Measurements from ENCODE around the gene KCNG2. TPM values are rescaled to one million over a fixed set of nuclear protein-coding genes. Genes with fewer than 3 reads are reported as not detected.

The KCNG2 gene
- total RNA-seq, 2 experiments from 2014 or later: not detected

DNA sequence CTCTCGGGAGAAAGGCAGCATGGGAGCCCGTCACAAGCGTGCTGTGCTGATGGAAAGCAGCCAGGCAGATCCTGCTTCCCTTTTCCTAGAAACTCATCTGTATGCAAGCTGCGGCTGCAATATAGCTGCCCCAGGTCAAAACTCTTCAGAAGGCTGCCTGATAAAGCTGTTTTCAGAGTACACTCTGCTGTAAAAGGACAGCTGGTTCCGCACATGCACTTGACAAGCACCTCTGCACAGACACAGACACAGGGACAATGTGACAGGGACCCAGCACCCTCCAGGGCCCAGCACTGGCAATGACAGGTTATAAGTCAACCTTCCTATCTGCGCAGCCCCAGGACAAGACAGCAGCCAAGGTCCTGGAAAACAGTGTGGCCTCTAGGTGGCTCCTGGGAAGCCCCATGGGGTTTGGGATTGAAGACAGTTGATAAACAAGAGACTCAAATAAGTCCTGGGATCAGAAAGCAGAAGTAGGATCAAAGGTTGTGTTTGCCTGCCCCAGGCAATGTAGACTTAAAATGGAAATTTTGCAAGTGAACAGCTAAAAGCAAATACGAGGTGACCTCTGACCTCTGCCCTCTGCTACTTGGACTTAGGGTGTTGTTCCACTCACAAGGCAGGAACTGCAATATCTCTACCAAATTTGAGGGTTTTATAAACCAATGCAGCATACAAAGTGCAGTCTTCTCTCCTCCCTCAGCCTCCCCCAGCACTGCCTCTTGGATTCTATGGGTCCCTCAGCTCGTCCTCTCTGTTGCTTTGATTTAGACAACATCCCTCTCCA is 136.8 kb downstream of the KCNG2 start:
- H3K9me3 Mint-ChIP-seq: peaks cover 47% of the 10 kb centered on the region
- no peaks in the 10 kb centered on the region for H3K4me1 Mint-ChIP-seq (ENCODE audit: low read depth)
- H3K36me3 Mint-ChIP-seq (ENCODE audit: low read depth): peaks cover 89% of the 10 kb centered on the region
- ATAC-seq: no peak
- TF ChIP-seq CTCF (IDR thresholded peaks at IDR 0.05): no peak
- CTCF ChIA-PET: no interaction called here
- intact Hi-C loops (cut with micrococcal nuclease): no loop called here
- no peak overlapping the region for H3K27ac Mint-ChIP-seq
- POLR2A ChIA-PET: no interaction called here
- no peaks in the 10 kb centered on the region for H3K27me3 Mint-ChIP-seq
- DNase-seq: no peak
- no peak overlapping the region for H3K4me3 Mint-ChIP-seq

GRCh38 chr18:79935098-79935480 is 137.4 kb downstream of the KCNG2 start:
- Mint-ChIP-seq H3K27ac (no peak overlapping the region), H3K4me1 (ENCODE audit: low read depth) (no peaks in the 10 kb centered on the region), H3K4me3 (no peak overlapping the region), H3K36me3 (ENCODE audit: low read depth) (peaks cover 89% of the 10 kb centered on the region), H3K27me3 (no peaks in the 10 kb centered on the region), H3K9me3 (peaks cover 41% of the 10 kb centered on the region)
- DNase-seq (no peak), ATAC-seq (no peak)
- CTCF ChIA-PET: interaction anchor here (0.6 kb wide), 1 partner anchor 43 kb away, joined by 3 read pairs; no protein-coding TSS in a partner anchor
- no peak for TF ChIP-seq CTCF (IDR thresholded peaks at IDR 0.05)
- intact Hi-C loops (cut with micrococcal nuclease): no loop called here
- POLR2A ChIA-PET: no interaction called here

DNA sequence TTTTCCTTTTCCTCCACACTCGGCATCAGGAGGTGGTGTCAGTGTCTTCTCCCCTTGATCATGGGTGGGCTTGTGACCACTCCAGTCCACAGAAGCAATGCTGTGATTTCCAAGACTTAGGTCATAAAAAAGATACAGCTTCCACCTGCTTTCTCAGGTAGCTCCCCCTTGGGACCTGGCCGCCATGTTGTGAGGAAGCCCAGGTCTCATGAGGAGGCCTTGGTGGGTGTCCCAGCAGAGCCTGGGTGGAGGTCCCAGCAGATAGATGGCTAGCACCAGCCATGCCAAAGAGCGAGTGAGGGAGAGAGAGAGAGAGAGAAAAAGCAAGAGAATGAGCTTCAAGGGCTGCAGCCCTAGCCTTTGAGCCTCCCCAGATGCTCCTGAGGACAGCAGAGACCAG is 137.8 kb downstream of the KCNG2 start:
- peaks cover 86% of the 10 kb centered on the region for H3K36me3 Mint-ChIP-seq (ENCODE audit: low read depth)
- ATAC-seq (no peak), DNase-seq (no peak)
- H3K9me3 Mint-ChIP-seq: peaks cover 40% of the 10 kb centered on the region
- H3K4me1 Mint-ChIP-seq (ENCODE audit: low read depth): no peaks in the 10 kb centered on the region
- no peaks in the 10 kb centered on the region for H3K27me3 Mint-ChIP-seq
- ChIA-PET POLR2A (no interaction called here), CTCF (interaction anchor here (0.6 kb wide), 1 partner anchor 43 kb away, joined by 3 read pairs; no protein-coding TSS in a partner anchor)
- no peak overlapping the region for H3K27ac Mint-ChIP-seq
- intact Hi-C loops (cut with micrococcal nuclease): no loop called here
- no peak overlapping the region for H3K4me3 Mint-ChIP-seq
- TF ChIP-seq CTCF (IDR thresholded peaks at IDR 0.05): no peak

GRCh38 chr18:79935925-79936324 is 138.2 kb downstream of the KCNG2 start:
- Mint-ChIP-seq H3K9me3 (peaks cover 40% of the 10 kb centered on the region), H3K27me3 (no peaks in the 10 kb centered on the region), H3K4me1 (ENCODE audit: low read depth) (no peaks in the 10 kb centered on the region), H3K27ac (no peak overlapping the region), H3K4me3 (no peak overlapping the region), H3K36me3 (ENCODE audit: low read depth) (peaks cover 88% of the 10 kb centered on the region)
- no peak for DNase-seq
- no peak for TF ChIP-seq CTCF (IDR thresholded peaks at IDR 0.05)
- intact Hi-C loops (cut with micrococcal nuclease): no loop called here
- ChIA-PET POLR2A (no interaction called here), CTCF (interaction anchor here (0.6 kb wide), 1 partner anchor 44 kb away, joined by 3 read pairs; no protein-coding TSS in a partner anchor)
- no peak for ATAC-seq

DNA sequence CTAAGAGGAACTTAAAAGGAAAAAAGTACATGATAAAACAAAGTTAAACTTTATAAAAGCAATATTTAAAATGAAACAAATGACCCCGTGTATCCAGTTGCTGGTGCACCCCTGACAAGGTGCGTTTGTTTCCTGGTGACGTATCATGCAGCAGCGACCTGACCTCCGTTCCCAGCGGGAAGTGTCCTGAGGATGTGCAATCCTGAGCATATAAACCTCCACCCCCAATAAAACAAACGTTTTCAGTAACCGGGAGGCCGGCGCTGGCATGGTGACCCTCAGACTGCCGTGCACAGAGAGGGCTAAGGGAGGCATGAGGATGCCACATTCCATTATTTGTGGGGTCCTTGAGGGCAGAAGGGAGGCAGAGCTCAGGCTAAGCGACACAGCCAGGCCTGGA is 138.9 kb downstream of the KCNG2 start:
- DNase-seq: no peak
- H3K4me3 Mint-ChIP-seq: no peak overlapping the region
- H3K36me3 Mint-ChIP-seq (ENCODE audit: low read depth): peaks cover 80% of the 10 kb centered on the region
- intact Hi-C loops (cut with micrococcal nuclease): no loop called here
- ATAC-seq: no peak
- H3K4me1 Mint-ChIP-seq (ENCODE audit: low read depth): no peaks in the 10 kb centered on the region
- CTCF ChIA-PET: no interaction called here
- POLR2A ChIA-PET: no interaction called here
- no peak overlapping the region for H3K27ac Mint-ChIP-seq
- H3K27me3 Mint-ChIP-seq: no peaks in the 10 kb centered on the region
- no peak for TF ChIP-seq CTCF (IDR thresholded peaks at IDR 0.05)
- peaks cover 33% of the 10 kb centered on the region for H3K9me3 Mint-ChIP-seq
